HG02852 (cell line): ENCODE data around the gene NOG.

Experiments
- ATAC-seq: cut with Tn5 transposase; IDR thresholded peaks from one replicate; pipeline ENCODE4 v1.9.1; 2021; ENCODE audit warnings: mild to moderate bottlenecking, moderate library complexity; ENCODE audit not compliant: unreplicated experiment

The NOG gene

GRCh38 chr17:56596691-56597494 lies 3.4 kb downstream of the NOG start:
- ATAC-seq, result no peak

DNA sequence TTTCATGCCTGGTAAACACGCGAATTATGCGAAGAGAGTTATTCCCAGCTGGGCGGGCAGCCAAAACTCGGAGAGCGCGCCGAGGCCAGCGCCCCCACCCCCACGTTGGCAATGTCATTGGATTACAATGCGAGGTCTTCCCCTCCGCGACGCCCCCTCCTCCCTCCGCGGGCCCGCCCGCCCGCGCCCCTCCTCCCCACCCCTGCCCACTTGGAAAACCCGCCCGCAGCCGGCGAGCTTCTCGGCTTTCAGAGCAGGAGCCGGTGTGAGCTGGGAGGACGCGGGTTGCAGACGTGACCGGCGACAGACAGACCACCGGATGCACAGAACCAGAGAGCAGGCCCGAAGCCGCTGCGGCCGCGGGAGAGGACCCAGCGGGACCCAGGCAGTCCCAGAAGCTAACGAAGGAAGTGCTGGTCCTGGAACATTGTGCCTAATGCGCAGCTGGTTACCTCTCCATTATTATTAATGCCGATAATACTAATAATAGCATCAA lies 4.0 kb downstream of the NOG start:
- no peak for ATAC-seq

DNA sequence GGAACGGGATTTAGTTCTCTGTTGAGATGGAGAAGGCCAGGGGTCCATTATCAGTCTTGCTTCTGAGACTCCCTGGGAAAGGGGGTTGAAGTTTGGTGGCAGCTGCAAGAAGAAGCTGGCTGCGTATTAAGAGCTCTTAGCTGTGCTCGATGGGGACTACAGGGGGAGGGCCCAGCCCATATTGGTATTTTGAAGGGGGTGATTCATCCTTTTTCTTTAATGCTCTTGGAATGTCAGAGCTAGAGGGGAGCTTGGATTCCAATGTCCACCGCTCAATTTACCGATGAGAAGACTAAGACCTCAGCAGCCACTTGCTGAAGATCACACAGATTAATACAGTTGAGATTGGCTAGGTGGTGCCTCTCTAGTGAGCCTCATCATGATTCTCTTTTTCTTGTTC lies 5.0 kb downstream of the NOG start:
- ATAC-seq, result no peak

DNA sequence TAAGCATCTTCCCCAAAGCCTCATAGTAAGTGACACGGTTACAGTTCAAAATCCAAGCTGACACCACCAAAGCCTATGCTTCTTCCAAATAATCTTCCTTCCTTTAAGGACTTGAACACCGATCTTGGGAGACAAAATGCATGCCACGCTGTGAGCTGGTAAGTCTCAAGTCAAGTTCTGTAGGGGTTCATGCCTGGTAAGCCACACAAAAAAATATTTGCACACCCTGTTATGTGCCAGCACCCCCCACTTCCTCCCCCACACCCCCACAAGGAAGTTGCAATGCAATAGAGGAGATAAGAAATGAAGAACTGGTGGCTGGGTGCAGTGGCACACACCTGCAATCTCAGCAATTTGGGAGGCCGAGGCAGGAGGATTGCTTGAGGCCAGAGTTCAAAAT lies 5.6 kb downstream of the NOG start:
- no peak for ATAC-seq

DNA sequence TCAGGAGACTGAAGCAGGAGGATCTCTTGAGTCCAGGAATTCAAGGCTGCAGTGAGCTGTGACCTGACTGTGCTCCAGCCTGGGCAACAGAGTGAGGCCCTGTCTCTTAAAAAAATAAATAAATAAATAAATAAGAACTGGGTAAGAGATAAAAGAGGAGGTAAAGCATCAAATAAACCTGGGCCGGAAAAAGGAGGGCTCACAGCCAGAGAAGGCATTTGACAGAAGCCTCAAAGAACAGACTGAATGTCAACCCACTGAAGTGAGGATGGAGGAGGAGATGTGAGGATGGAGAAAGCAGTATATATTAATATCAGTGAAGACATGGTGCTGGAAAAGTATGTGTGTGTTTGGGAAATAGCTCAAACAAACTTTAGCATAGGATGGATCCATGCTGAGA lies 6.1 kb downstream of the NOG start:
- no peak for ATAC-seq

DNA sequence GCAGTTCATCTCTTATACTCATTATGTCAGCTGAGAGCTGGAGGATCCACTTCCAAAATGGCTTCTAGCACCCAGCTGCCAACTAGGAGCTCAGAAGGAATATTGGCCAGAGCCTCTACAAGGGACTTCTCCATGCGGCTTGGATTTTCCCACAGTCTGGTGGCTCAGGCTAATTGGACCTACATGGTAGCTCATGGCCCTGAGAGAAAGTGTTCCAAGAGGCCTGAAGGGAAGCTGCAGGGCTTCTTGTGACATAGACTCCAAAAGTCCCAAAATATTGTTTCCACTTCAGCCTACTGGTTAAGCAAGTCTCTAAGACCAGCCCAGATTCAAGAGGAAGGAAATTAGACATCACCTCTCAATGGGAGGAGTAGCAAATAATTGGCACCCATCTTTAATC lies 6.8 kb downstream of the NOG start:
- no peak for ATAC-seq

GRCh38 chr17:56601591-56601990 lies 8.1 kb downstream of the NOG start:
- ATAC-seq, result no peak

DNA sequence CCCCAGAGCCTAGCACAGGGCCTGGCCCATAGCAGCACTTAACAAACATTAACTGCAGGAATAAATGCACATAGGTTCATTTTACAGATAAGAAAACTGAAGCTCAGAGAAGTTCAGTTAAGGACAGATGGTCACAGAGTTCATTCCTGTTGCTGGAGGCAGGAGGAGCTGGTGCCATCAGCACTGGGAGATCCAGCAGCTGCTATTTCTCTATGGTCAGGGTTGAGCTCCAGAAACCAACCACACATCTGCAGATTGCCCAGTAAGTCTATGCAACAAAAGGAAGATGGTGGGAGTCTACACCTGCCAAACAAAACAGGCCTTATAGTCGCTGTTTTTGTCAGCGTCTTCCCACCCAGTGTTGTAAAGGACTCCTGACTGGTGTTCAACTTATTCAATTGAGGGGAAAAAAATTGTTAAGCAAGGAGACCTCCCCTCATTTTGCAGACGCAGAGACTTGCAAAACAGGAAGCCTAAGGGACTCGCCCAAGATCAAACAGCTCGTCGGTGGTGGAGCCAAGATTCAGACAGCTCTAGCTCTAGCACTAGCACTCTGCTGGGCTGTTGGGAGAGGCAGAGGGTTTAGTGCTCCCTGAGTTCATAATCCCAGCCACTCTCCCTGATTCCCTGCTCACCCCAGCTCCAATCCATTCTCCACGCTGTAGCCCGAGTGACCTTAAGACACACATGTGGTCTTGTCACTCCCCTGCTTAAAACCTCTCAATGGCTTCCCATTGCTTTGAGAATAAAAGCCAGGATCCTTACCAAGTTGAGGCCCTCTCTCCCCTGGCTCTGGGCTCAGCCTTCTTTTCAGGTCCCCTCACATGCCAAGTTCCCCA lies 9.0 kb downstream of the NOG start:
- ATAC-seq, result no peak

DNA sequence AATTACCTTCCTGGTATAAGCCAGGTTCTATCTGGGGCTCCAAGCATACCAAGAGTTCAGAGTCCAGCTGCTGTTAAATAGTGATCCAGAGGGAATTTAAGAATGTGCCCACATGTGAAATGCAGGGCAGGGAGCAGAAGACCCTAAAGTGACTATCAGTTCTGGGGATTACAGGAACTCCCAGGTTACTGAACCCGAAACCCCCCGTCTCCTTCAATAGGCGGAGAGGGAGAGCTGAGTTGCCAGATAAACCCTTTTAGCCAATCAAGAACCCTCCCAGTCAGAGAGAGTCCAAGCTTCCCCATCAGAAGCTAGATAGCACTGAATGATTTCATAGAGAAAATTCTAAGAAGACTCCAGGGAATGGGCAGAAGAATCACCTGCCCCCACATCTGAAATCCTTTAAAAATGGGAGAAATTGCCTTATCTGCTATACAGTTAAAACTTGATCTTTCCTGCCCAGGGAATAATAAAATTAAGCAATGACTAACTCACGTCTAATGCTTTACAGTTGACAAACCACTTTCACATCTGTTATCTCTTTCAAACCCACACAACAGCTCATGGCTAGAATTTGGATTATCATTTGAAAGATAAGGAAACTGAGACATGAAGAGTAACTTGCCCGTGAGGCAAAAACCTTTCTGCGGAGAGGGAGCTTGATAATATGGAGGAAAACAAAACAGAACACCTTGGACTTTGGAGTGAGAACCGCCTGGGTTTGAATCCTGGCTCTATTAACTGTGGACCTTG lies 10.2 kb downstream of the NOG start:
- no peak for ATAC-seq

GRCh38 chr17:56604691-56605290 lies 11.3 kb downstream of the NOG start:
- ATAC-seq, result no peak

GRCh38 chr17:56608944-56609343 lies 15.4 kb downstream of the NOG start:
- ATAC-seq, result no peak

DNA sequence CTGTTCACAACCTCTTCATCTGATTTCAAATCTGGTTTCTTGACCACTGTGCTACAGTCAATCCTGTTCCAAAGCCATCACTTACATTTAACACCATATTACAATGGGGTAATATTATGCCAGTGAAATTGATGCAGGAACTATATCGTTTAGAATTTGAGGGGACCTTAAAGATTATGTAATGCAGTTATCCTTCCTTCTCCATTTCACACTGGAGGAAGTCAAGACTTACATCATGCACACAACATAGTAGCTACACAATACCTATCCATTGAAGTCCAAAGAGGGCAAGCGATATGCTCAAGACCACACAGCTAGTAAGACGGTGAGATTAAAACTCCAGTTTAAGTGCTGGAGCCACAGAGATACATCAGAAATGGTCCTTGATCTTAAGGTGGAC lies 16.8 kb downstream of the NOG start:
- no peak for ATAC-seq

DNA sequence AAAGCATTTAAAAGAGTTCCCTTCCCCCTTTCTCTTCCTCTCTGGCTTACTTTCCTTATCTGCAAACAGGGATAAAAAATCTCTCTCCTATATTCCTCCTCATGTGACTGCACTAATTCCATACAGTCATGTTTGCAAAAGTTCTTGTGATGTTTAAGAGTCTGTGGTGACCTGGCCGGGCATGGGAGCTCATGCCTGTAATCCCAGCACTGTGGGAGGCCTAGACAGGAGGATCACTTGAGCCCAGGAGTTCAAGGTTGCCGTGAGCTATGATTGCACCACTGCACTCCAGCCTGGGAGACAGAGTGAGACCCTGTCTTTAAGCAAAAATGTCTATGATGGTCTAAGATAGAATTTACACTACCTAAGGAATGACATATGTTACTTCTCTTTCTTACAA lies 19.6 kb downstream of the NOG start:
- no peak for ATAC-seq

DNA sequence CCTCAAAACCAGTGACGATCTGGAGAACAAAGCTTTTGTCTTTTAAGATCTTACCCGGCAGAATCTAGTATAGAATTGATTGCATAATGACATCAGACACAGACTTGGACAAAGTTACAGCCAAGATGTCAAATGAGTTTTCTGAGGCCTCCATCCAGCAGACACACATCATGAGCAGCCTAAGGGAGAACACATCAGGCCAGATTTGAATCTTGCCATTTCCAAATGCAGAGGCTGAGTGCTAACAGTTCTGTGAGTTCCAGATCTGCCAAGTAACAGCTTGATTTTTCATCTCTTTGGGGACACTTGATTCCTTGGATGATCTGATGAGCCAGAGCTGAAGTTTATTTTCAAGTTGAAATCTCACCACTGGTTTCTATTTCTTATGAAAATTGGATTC lies 21.0 kb downstream of the NOG start:
- ATAC-seq, result no peak

- ATAC-seq, result no peak
Measured at GRCh38 chr17:56616239-56616638, 22.7 kb downstream of the NOG start.

GRCh38 chr17:56623383-56623782 lies 29.9 kb downstream of the NOG start:
- no peak for ATAC-seq

DNA sequence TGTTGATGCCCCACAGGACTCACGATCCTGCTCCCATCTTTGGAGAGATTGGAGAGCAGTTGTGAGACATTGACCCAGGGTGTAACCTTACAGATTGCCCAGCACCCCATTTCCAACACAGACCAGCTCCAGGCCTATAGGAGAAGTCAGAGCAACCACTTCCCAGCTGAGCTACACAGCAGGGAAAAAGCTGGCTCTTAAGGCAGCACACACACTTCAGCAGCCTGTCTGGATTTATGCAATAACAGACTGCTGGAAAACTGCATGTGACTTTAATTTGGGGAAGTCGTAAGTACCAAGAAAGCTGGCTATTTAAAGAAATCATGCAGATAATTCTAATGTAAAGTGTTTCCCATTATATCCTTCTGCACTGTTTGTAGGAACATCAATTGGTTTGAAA lies 30.8 kb downstream of the NOG start:
- no peak for ATAC-seq

GRCh38 chr17:56624912-56625311 lies 31.4 kb downstream of the NOG start:
- ATAC-seq, result no peak

DNA sequence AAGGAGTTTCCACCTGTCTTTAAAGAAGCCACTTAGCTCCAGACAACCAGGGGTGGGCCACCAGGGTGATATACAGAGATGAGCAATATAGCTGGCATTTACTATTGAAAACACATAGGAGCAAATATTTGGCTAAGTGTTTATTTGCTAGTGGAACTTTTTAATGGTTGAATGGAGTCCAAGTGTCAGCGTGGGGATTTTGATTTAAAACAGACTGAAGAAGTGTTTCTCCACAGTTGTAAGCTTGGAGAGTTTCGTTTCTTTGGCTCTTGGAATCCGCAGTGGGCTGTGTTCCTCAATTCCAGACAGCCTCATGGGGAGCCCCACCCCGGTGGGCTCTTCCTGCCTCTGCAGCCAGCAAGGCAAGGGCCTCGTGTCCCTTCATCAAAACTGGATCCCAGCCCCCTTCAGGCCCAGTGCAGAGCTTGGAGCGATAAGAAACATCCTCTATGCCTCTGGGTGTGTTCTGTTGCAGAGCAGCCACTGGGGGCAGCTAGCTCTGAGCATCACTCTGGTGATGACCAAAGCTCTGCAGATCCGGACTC lies 36.1 kb downstream of the NOG start:
- no peak for ATAC-seq

GRCh38 chr17:56630202-56630601 lies 36.7 kb downstream of the NOG start:
- no peak for ATAC-seq

DNA sequence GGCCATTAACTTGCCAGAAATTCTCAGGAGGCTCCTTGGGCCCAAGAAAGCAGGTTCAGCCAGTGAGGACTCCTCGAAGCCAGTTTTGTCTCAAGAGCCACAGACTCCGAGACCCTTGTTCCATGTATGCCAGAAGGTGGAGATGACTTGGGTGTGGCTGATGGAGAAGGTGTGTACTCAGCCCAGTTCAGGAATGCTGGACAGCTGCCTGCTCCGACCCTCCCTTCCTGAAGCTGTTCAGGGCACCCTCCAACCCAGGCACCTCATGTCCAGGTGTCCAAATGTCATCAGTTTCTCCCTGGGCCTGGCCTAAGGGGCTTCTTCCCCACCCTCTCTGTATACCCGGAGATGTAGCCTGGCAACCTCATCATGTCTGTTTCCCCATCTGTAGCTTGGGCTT lies 40.2 kb downstream of the NOG start:
- no peak for ATAC-seq
